Transverse colon (tissue), 3 donors: ENCODE measurements around the gene ANKRD13C.

Experiments
- EP300 ChIP-seq: sonication (generic); formaldehyde crosslinking; IDR thresholded peaks from one replicate; pipeline ENCODE4 v1.6.1; 2017; ENCODE audit warnings: antibody characterized with exemption, low read depth
- POLR2A ChIP-seq: fragments of 450-650 bp; IDR thresholded peaks from one replicate; pipeline ENCODE4 v1.6.1; 2016; ENCODE audit warnings: antibody characterized with exemption, mild to moderate bottlenecking, moderate library complexity
- TF ChIP-seq, protein P1 (sequence below), 5 experiments: fragments of 200-600 bp in 3 of 5; fragments of 450-650 bp in 2 of 5; sonication (generic) in 3 of 5; IDR thresholded peaks; 1 replicate in 2 of 5; 2 replicates in 3 of 5; pipeline ENCODE4 v1.5.1; 2016 to 2017; ENCODE audit warnings: antibody characterized with exemption in 5 of 5, inconsistent platforms in 3 of 5, mild to moderate bottlenecking in 2 of 5, moderate library complexity in 1 of 5

DNA sequence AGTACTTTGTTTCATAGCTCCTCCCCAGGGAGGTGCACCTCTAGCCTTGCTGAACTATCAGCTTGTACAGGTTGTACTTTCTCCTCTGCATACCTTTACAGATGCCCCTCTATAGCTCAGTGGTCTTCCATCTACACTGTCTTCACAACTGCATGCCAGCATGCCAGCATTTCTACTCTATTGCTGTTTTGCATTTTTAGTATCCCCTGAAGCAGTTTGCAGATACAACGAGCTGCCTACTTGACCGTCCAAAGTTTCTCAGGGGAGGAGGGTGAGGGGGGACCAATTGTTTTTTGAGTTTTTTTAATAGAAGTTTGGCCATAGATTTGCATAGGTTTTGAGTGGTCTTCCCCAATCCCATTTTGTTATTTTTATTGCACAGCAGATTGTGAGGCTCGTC, 29.0 kb upstream of the ANKRD13C start:
- TF ChIP-seq, protein P1, sequence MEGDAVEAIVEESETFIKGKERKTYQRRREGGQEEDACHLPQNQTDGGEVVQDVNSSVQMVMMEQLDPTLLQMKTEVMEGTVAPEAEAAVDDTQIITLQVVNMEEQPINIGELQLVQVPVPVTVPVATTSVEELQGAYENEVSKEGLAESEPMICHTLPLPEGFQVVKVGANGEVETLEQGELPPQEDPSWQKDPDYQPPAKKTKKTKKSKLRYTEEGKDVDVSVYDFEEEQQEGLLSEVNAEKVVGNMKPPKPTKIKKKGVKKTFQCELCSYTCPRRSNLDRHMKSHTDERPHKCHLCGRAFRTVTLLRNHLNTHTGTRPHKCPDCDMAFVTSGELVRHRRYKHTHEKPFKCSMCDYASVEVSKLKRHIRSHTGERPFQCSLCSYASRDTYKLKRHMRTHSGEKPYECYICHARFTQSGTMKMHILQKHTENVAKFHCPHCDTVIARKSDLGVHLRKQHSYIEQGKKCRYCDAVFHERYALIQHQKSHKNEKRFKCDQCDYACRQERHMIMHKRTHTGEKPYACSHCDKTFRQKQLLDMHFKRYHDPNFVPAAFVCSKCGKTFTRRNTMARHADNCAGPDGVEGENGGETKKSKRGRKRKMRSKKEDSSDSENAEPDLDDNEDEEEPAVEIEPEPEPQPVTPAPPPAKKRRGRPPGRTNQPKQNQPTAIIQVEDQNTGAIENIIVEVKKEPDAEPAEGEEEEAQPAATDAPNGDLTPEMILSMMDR (IDR thresholded peaks at IDR 0.05) = no peak
- TF ChIP-seq POLR2A (no peak), EP300 (no peak)
